Esophagus muscularis mucosa (tissue), 4 donors: ENCODE results near the gene SH3BP1.

ENCODE experiments used
- CTCF ChIP-seq, 3 experiments: fragments of 200-600 bp in 2 of 3; fragments of 450-650 bp in 1 of 3; sonication (generic) in 2 of 3; IDR thresholded peaks; one replicate each; pipeline ENCODE4 v1.5.1; 2017 to 2019; ENCODE audit warnings: antibody characterized with exemption in 3 of 3, mild to moderate bottlenecking in 2 of 3, moderate library complexity in 1 of 3
- EP300 ChIP-seq: sonication (generic); formaldehyde crosslinking; IDR thresholded peaks from one replicate; pipeline ENCODE4 v1.6.1; 2017; ENCODE audit warnings: antibody characterized with exemption
- POLR2A ChIP-seq: fragments of 450-650 bp; IDR thresholded peaks from one replicate; pipeline ENCODE4 v1.6.1; 2017; ENCODE audit warnings: antibody characterized with exemption, moderate library complexity, mild to moderate bottlenecking, low read depth
- POLR2AphosphoS5 ChIP-seq, 2 donors: sonication (generic); formaldehyde crosslinking; IDR thresholded peaks; one replicate each; pipeline ENCODE4 v1.6.1; 2017; ENCODE audit warnings: antibody characterized with exemption in 2 of 2

GRCh38 chr22:37635157-37635556, 4.3 kb upstream of the SH3BP1 start:
- TF ChIP-seq POLR2A (no peak), EP300 (no peak), CTCF (IDR thresholded peaks at IDR 0.05) (no peak), POLR2AphosphoS5 (IDR thresholded peaks at IDR 0.05) (no peak)
